NAMALWA (cell line): ENCODE data around the gene TCEANC2.

Experiments used
- DNase-seq: peaks from one replicate; pipeline ENCODE4 v3.0.0-alpha.2; 2015; ENCODE audit warnings: low spot score

TCEANC2 gene

DNA sequence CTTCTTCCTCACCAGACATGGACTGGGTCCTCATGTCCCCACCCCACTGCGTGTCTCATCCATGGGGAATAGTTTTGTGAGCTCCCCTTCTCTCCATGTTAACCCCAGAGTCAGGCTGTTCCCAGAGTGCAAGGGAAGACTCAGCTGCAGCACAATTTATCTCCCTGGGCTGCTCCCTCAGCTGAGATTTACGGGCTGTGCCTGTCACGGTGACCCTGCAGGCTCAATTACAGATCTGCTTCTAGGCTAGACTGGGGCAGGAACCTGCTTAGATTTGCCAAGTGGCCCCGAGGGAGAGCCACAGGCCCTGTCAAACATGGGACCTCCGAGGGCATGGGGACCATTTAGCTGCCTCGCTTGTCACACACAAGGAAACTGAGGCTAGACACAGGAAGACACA is 61.5 kb downstream of the TCEANC2 start:
- DNase-seq, result no peak

GRCh38 chr1:54115520-54115919 is 62.1 kb downstream of the TCEANC2 start:
- no peak for DNase-seq

DNA sequence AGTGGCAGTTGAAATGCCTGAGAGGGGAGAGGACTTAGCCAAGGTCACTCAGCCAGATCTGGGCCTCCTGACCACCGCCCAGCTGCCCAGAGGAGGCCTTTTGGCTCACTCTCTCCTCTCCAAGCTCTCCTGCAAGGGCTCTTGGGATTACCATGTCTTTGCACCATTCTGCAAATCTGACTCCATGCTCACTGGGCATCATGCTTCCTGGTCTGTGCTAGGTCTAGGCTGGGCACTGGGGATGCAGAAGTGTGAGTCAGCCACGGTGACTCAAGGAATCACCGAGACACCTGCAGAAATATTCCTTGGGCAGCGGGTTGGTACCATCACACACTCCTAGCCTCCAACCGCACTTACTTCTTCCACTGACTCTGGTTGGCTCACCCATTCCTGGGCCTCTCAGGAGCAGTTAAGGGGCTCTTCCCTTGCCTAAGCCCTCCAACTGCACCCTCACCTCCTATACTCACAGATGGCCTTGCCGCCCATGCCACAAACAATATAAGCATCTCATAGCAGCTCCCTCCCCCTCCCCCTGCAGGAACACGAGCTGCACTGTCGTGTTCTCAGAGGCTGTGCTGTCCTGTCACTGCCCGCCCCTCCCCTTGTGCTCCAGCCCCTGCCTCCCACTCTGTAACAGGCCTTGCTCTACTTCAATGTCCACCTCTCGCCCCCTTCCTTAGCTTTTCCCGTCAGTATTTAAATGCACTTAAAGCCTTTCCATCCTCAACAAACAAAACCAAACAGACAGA is 64.6 kb downstream of the TCEANC2 start:
- no peak for DNase-seq

- DNase-seq, result no peak
These were observed 65.3 kb downstream of the TCEANC2 start for GRCh38 chr1:54118704-54119103.

DNA sequence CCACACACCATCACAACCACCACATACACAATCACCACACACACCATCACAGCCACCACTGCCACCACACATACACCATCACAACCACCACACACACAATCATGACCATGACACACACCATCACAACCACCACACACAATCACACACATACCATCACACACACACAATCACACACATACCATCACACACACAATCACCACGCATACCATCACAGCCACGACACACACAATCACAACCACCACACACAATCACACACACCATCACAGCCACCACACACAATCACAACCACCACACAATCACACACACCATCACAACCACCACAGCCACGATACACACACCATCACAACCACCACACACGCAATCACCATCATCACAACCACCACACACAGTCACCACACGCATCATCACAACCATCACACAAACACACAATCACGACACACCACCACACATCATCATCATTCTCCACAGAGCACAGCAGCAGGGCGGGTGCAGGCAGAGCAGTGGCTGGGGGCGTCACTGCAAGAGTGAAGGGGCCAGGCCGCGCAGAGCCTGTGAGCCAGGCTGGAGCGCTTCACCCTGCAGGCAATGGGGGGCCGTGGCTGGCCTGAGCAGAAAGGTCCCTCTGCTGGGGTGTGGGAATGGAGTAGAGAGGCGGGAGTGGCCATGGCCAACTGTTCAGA is 66.8 kb downstream of the TCEANC2 start:
- DNase-seq, result no peak

- DNase-seq, result no peak
These were observed 67.5 kb downstream of the TCEANC2 start for GRCh38 chr1:54120698-54121481.

DNA sequence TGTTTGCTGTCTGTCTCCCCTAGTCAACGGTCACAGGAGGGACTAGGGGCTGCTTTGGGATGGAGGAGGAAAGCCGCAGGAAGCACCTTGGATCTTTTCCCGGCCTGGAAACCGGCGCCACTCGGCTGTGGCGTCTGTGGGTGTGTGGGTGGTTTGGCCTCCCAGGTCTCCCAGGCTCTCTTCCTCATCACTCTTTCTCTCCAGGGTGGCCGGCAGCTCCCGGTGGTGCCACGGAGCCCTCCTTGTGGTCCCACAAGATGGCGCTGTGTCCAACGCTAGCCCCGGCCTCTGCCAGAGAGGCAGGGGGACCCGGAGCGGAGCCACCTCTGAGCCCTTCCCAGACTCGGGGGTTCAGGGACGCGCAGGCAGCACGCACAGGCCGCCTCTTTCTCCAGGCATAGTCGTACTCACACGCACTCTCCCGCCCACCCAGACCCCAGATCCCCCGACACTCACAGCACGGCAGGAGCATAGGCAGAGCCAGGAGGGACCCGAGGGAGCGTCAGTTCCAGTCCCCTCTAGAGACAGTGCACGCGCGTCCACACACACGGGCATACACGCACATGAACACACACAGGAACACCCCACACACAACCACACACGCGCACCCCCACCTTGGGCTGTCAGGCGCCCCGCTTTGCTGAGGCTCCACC is 68.2 kb downstream of the TCEANC2 start:
- DNase-seq, result peak; percentile 63

DNA sequence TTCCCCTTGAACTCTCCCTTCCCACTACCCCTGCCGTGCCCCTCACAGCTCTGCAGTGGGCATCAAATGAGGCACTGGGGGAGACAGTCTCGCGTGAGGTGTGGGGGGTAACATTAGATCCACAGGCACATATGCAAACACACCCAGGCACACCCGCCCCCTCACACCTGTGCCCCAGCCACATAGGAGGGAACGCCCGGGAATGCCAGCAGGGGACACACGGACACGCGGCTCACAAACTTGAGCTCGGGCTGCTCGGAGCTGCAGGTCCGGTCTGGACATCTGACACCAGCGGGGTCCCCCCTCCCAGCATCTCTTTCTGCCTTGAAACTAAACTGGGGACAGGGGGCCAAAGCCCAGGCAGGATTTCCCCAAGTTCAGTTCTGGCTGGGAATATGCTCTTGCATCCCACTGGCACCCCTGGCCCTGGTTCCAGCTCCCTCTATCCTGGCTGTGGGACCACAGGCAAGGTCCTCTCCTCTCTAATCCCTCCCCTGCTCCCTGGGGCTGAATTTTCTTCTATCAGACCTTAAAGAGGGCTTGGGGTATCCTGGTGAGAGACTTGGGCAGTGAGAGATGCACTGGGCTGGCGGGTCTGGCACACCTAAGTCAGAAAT is 68.8 kb downstream of the TCEANC2 start:
- DNase-seq, result no peak

DNA sequence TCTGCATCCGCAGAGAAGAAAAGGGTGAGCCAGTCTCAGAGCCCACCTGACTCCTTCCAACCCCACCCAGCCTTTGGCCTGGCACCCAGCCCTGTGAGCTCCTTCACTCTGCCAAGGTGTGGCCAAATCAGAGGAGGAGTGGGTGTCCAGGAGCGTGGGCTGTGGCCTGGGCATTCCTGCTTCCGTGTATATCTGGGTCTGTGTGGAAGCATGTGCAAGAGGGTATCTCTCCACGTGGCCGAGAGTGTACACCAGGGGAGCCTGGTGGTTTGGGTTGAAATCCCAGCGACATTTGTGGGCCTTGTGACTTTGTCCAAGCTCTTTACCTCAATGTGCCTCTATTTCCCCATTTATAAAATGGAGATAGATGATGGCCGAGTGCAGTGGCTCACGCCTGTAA is 69.6 kb downstream of the TCEANC2 start:
- DNase-seq, result no peak

DNA sequence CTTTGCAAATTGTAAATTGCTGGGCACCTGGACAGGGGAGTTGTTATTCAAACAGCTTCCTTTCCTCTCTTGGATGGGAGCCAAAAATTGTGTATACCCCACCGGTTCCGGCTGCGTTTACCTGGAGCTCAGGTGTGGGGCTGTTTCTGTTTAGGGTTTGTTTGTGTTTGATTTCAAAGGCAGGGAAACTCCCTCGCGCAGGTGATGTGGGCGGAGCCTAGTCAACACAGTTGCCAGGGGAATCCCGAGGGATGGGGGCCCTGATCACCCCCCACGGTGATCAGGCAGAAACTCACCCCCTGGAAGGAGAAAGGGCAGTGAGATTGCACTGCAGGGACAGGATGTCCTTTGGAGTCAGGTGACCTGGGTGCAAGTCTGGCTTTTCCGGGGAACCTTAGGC is 71.1 kb downstream of the TCEANC2 start:
- no peak for DNase-seq

DNA sequence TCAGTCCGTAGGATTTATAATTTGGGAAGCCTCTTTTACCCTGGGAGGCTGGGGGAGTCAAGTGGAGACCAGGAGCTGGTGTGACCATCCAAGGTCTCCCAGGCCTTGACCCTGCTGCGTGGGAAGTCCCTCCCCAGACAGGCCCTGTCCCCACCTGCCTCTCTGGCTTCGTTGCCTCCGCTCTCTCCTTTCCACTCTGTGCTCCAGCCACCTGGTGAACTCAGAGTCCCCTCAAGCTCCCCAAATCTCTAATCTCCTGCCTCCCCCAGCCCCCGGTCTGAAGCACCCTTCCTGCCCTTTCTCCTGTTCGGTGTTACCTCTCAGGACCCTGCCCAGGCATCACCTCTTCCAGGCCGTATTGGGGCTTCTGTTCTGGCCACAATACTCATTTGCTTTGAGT is 71.5 kb downstream of the TCEANC2 start:
- no peak for DNase-seq

GRCh38 chr1:54125386-54126070 is 72.1 kb downstream of the TCEANC2 start:
- DNase-seq, result no peak

- no peak for DNase-seq
These were observed 72.9 kb downstream of the TCEANC2 start for GRCh38 chr1:54126271-54126815.

DNA sequence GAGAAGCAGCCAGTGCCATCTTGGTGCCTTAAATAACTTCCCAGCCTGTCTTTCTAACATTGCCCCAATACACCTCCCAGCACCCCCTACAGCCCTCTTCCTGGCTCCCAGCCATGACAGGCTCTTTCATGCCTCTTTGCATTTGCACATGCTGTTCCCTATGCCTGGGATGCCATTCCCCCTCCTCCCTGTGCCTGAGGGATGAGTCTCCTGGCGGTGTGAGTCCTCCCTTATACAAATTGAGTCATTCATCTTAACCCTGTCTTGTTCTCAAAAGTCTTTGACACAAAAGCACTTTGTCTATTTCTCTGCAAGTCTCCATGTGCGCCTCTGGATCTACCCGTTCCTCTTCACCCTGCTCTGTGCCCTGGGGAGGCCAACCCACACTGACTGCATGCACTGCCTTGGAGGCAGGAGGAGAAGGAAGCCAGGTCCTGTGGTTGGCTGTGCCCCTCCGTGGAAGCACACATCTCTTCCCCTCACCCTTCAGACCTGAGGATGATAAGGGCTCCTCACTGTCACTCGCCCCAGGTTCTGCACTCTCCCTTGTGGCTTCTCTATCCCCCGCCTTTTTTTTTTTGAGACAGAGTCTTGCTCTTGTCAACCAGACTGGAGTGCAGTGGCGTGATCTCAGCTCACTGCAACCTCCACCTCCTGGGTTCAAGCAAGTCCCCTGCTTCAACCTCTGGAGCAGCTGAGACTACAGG is 74.3 kb downstream of the TCEANC2 start:
- no peak for DNase-seq

- no peak for DNase-seq
These were observed 76.5 kb downstream of the TCEANC2 start for GRCh38 chr1:54129858-54130257.

DNA sequence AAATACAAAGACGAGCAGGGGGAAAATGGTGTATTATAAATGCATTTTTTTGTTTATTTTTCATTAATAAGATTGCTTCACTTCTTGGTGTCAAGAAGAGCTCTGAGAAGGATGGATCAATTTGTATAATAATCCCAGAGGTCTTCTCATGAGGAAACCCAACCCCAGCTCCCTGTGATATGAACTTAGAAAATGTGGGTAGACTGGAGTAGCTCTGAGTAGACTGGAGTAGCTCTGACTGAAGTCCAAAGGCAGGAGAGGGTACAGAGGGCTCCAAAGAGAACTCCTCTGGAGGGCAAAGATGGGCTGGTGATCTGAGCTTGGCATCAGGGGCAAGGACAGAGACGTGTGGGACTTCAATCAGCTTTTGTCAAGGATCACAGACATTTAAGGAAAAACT is 78.0 kb downstream of the TCEANC2 start:
- DNase-seq, result no peak

DNA sequence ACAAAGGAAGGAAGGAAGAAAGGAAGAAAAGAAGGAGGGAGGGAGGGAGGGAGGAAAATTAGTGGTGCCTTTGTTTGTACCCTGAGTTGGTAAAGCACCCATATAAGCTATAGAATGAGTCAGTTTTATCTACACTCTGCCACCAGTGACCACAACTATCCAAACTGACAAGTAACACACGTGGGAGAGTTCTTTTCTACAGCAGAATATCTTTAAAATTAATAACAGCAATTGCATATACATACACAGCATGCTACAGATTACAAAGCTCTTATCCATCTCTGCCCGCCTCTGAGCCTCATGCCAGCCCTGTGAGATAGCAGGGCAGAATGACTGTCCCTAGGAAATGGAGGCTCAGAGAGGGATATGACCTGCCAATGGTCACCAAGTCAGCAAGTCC is 79.1 kb downstream of the TCEANC2 start:
- DNase-seq, result no peak

DNA sequence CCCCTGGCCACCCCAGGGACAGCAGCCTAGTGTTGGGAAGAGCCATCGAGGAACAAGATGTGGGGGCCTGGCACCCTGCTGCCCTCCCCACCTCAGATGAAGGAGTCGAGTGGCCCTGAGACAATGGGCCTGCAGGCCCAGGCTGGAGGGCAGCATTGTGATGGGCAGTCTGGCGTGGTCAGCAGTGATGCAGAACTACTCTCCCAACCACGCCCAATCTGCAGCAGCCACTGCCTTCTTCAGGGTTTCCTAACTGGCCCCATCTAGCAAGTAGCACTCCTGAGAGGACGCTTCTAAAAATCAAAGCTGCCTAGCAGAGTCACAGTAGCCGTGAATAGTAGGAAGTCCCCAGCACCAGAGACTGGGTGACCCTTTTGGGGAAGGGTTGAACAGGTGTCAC is 80.9 kb downstream of the TCEANC2 start:
- DNase-seq, result no peak

DNA sequence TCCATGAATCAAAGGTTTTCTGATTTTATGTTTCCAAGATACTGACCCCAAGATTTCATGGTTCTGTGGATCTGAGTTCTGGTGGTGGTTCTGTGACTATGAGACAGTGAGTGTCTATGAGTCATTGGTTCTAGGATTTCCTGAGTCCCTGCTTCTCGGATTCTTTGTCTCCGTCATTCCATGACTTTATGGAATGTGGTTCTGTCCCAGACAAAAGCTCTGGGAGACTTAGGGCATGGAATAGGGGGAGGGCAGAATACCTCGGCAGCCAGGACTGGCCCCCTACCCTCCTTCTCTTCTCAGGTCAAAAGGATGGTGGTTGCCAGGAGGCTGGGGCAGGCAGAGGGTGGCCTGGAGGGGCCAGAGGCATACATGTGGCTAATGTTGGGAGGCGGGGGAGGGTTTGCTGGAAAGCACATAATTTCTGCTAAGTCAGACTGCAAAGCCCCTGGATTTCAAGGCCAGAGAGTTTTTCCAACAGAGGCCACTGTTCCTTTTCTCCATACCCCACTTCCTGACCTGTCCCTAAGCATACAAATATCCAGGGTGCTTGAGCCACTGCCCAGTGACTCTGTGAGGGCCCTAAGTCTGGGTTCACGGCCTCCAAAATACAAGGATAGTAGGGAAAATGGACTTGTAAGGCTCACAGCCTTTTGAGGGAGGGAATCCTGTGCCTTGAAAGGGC is 82.2 kb downstream of the TCEANC2 start:
- no peak for DNase-seq
